Vagina (tissue), 2 donors: ENCODE measurements around the gene KRTAP19-1. TPM values are rescaled to one million over a fixed set of nuclear protein-coding genes. Genes with fewer than 3 reads are reported as not detected.

ENCODE experiments used
- DNase-seq, 2 donors: peaks; one replicate each; pipeline ENCODE4 v3.0.0-alpha.2; 2017; ENCODE audit errors: extremely low spot score in 2 of 2
- H3K27ac ChIP-seq: fragments of 200-600 bp; sonication (generic); one replicate; pipeline ENCODE4 v1.5.1; 2019
- H3K27me3 ChIP-seq: fragments of 200-600 bp; sonication (generic); one replicate; pipeline ENCODE4 v1.5.1; 2019
- H3K36me3 ChIP-seq, 2 donors: fragments of 200-600 bp; sonication (generic); one replicate each; pipeline ENCODE4 v1.5.1; 2017 to 2019
- H3K4me1 ChIP-seq: fragments of 200-600 bp; sonication (generic); one replicate; pipeline ENCODE4 v1.5.1; 2019
- H3K4me3 ChIP-seq, 2 donors: fragments of 200-600 bp; sonication (generic); 1 replicate in 1 of 2; 2 replicates in 1 of 2; pipeline ENCODE4 v1.5.1; 2016 to 2019
- H3K9me3 ChIP-seq: fragments of 200-600 bp; sonication (generic); one replicate; pipeline ENCODE4 v1.5.1; 2019
- CTCF ChIP-seq, 3 experiments: fragments of 450-650 bp in 2 of 3; fragments of 200-600 bp in 1 of 3; sonication (generic) in 1 of 3; IDR thresholded peaks; one replicate each; pipeline ENCODE4 v1.5.1; 2017 to 2019; ENCODE audit warnings: antibody characterized with exemption in 3 of 3, mild to moderate bottlenecking in 2 of 3, moderate library complexity in 2 of 3
- POLR2A ChIP-seq, 2 donors: fragments of 450-650 bp; IDR thresholded peaks; one replicate each; pipeline ENCODE4 v1.6.1; 2017; ENCODE audit warnings: antibody characterized with exemption in 2 of 2, mild to moderate bottlenecking in 2 of 2, moderate library complexity in 2 of 2
- POLR2AphosphoS5 ChIP-seq, 2 donors: sonication (generic); formaldehyde crosslinking; IDR thresholded peaks; one replicate each; pipeline ENCODE4 v1.9.0; 2017; ENCODE audit warnings: antibody characterized with exemption in 2 of 2, mild to moderate bottlenecking in 2 of 2, low read depth in 1 of 2; ENCODE audit not compliant: insufficient read depth in 1 of 2
- intact Hi-C: fragments of 100-400 bp; cut with DNase I; formaldehyde crosslinking; loops from one replicate; pipeline ENCODE4 v1.15.1; 2023
- total RNA-seq: library from RNA; depleted of rRNA; stranded (reverse); fragments of >200 nt; gene quantifications from one replicate; pipeline ENCODE4 v1.2.3, GENCODE V29; 2016

Gene KRTAP19-1
- total RNA-seq, 1 donor from 2014 or later = not detected

DNA sequence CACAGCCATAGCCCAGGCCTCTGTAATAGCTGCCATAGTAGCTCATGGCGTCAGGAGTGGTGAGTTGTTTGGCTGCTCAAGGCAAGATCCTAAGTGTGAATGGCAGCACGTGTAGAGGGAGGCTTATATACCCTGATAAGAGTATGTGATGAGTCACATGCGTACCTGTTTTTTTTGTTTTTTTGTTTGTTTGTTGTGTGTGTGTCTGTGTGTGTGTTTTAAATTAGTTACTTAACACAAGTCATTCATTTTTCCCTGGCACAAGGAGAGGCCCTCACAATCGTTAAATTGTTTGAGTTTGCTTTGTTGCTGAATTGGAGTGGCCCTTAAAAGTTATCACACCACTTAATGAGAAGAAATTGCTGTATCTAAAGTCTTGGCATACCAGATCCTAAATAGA is 16.9 kb upstream of the KRTAP19-1 start, which contains the start of gene KRTAP19-4:
Gene KRTAP19-4, minus strand, starts transcription at position 101 of the 400 bp plus-strand sequence. Its CDS starts 55 bp downstream, at position 46.
- no peak for TF ChIP-seq POLR2AphosphoS5 (IDR thresholded peaks at IDR 0.05; ENCODE audit: insufficient read depth in 1 of 2, low read depth in 1 of 2)
- no peak for TF ChIP-seq CTCF (IDR thresholded peaks at IDR 0.05)
- no peaks in the 10 kb centered on the region for H3K9me3 ChIP-seq
- intact Hi-C loops = no loop called here
- no peaks in the 10 kb centered on the region for H3K4me1 ChIP-seq
- H3K36me3 ChIP-seq = no peaks in the 10 kb centered on the region
- DNase-seq = no peak
- H3K4me3 ChIP-seq = no peak within 1 kb of the TSS
- H3K27me3 ChIP-seq = no peaks in the 10 kb centered on the region
- H3K27ac ChIP-seq = no peak within 1 kb of the TSS

GRCh38 chr21:30491963-30492428 is 11.8 kb upstream of the KRTAP19-1 start, which contains the start of gene KRTAP19-3:
Gene KRTAP19-3, minus strand, starts transcription at chr21:30492013. Its CDS starts 56 bp downstream, at chr21:30491957.
- intact Hi-C loops = no loop called here
- no peaks in the 10 kb centered on the region for H3K9me3 ChIP-seq
- H3K27ac ChIP-seq = no peak within 1 kb of the TSS
- H3K27me3 ChIP-seq = no peaks in the 10 kb centered on the region
- H3K36me3 ChIP-seq = no peaks in the 10 kb centered on the region
- no peak within 1 kb of the TSS for H3K4me3 ChIP-seq
- DNase-seq = no peak
- H3K4me1 ChIP-seq = no peaks in the 10 kb centered on the region
- TF ChIP-seq POLR2AphosphoS5 (IDR thresholded peaks at IDR 0.05; ENCODE audit: insufficient read depth in 1 of 2, low read depth in 1 of 2) (no peak), CTCF (IDR thresholded peaks at IDR 0.05) (no peak), POLR2A (IDR thresholded peaks at IDR 0.05) (no peak)

- no peak for TF ChIP-seq POLR2A (IDR thresholded peaks at IDR 0.05)
- no peak for TF ChIP-seq CTCF (IDR thresholded peaks at IDR 0.05)
- TF ChIP-seq POLR2AphosphoS5 (IDR thresholded peaks at IDR 0.05; ENCODE audit: insufficient read depth in 1 of 2, low read depth in 1 of 2) = no peak
- intact Hi-C loops = no loop called here
Measured at GRCh38 chr21:30487336-30487735, 7.2 kb upstream of the KRTAP19-1 start, which contains the start of gene KRTAP19-2. Gene KRTAP19-2, minus strand, starts transcription at chr21:30487436. Its CDS starts 88 bp downstream, at chr21:30487348.

GRCh38 chr21:30486180-30486579 is 6.0 kb upstream of the KRTAP19-1 start:
- Histone ChIP-seq H3K4me1 (no peaks in the 10 kb centered on the region), H3K27me3 (no peaks in the 10 kb centered on the region), H3K9me3 (no peaks in the 10 kb centered on the region), H3K4me3 (no peak overlapping the region), H3K27ac (no peak overlapping the region), H3K36me3 (no peaks in the 10 kb centered on the region)
- DNase-seq = no peak
- TF ChIP-seq POLR2AphosphoS5 (IDR thresholded peaks at IDR 0.05; ENCODE audit: insufficient read depth in 1 of 2, low read depth in 1 of 2) (no peak), CTCF (IDR thresholded peaks at IDR 0.05) (no peak), POLR2A (IDR thresholded peaks at IDR 0.05) (no peak)
- intact Hi-C loops = no loop called here

More at GRCh38 chr21:30487336-30487735, 7.2 kb upstream of the KRTAP19-1 start, which contains the start of gene KRTAP19-2:
- Histone ChIP-seq H3K4me3 (no peak within 1 kb of the TSS), H3K36me3 (no peaks in the 10 kb centered on the region), H3K27me3 (no peaks in the 10 kb centered on the region), H3K27ac (no peak within 1 kb of the TSS), H3K4me1 (no peaks in the 10 kb centered on the region), H3K9me3 (no peaks in the 10 kb centered on the region)
- no peak for DNase-seq

DNA sequence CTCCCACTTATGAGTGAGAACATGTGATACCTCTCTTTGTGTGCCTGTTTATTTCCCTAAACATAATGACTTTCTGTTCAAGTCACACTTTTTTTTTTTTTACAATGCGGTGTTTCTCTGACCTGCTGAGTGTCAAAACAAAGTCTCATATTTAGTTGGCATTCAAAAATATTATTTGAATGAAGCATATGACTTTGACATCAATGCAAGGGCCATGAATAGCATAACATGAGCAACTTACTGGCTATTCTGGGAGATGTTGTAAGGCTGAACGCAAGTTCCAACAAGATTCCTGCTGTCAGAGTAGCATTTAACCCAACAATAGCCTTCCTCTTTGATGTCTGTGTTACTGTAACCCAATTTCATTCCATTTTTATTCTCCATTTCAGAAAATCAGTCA is 2.0 kb upstream of the KRTAP19-1 start:
- H3K27ac ChIP-seq = no peak overlapping the region
- intact Hi-C loops = no loop called here
- H3K36me3 ChIP-seq = no peaks in the 10 kb centered on the region
- no peaks in the 10 kb centered on the region for H3K9me3 ChIP-seq
- no peaks in the 10 kb centered on the region for H3K4me1 ChIP-seq
- no peak overlapping the region for H3K4me3 ChIP-seq
- no peak for DNase-seq
- TF ChIP-seq POLR2A (IDR thresholded peaks at IDR 0.05) (no peak), POLR2AphosphoS5 (IDR thresholded peaks at IDR 0.05; ENCODE audit: insufficient read depth in 1 of 2, low read depth in 1 of 2) (no peak), CTCF (IDR thresholded peaks at IDR 0.05) (no peak)
- H3K27me3 ChIP-seq = no peaks in the 10 kb centered on the region
